Stimulated activated CD8-positive, alpha-beta memory T cell treated with anti-CD3 and anti-CD28 coated beads, Interleukin-12 subunit alpha, Interleukin-12 subunit beta, amount 100 ng/mL, for 24 hours (primary cell): ENCODE data around the gene CELA1.

Source experiments
- DNase-seq: peaks from one replicate; pipeline ENCODE4 v3.0.0-alpha.2; 2020; ENCODE audit errors: extremely low read depth

CELA1 gene

GRCh38 chr12:51346581-51346980 is at the start of gene CELA1:
Gene CELA1, minus strand, starts transcription at chr12:51346679. Its CDS starts 41 bp downstream, at chr12:51346638.
- DNase-seq: no peak

- DNase-seq: no peak
Measured at GRCh38 chr12:51395283-51396230, 49.1 kb upstream of the CELA1 start.

- no peak for DNase-seq
Measured at GRCh38 chr12:51393676-51394545, 47.4 kb upstream of the CELA1 start.

GRCh38 chr12:51392556-51393237 is 46.2 kb upstream of the CELA1 start:
- no peak for DNase-seq

- DNase-seq: no peak
Measured at GRCh38 chr12:51391283-51392123, 45.0 kb upstream of the CELA1 start, which contains the start of gene GALNT6. Gene GALNT6, minus strand, starts transcription at chr12:51391406. Its CDS starts 11,625 bp downstream, at chr12:51379781.

- DNase-seq: no peak
Measured at GRCh38 chr12:51390891-51391282, 44.4 kb upstream of the CELA1 start.

- no peak for DNase-seq
Measured at GRCh38 chr12:51390457-51390856, 44.0 kb upstream of the CELA1 start.

GRCh38 chr12:51389302-51389999 is 43.0 kb upstream of the CELA1 start:
- DNase-seq: no peak

- no peak for DNase-seq
Measured at GRCh38 chr12:51388846-51389245, 42.4 kb upstream of the CELA1 start.

- no peak for DNase-seq
Measured at GRCh38 chr12:51388069-51388799, 41.8 kb upstream of the CELA1 start.

- DNase-seq: no peak
Measured at GRCh38 chr12:51386351-51386750, 39.9 kb upstream of the CELA1 start.

GRCh38 chr12:51383269-51383905 is 36.9 kb upstream of the CELA1 start:
- no peak for DNase-seq

GRCh38 chr12:51382173-51382572 is 35.7 kb upstream of the CELA1 start:
- no peak for DNase-seq

GRCh38 chr12:51381226-51382079 is 35.0 kb upstream of the CELA1 start:
- DNase-seq: no peak

GRCh38 chr12:51379571-51379970 is 33.1 kb upstream of the CELA1 start:
- DNase-seq: no peak

GRCh38 chr12:51378749-51379148 is 32.3 kb upstream of the CELA1 start:
- DNase-seq: no peak

GRCh38 chr12:51377099-51377984 is 30.9 kb upstream of the CELA1 start:
- no peak for DNase-seq
